GM21717 (cell line): ENCODE results near the gene MRGPRG.

Experiments
- ATAC-seq: cut with Tn5 transposase; IDR thresholded peaks from one replicate; pipeline ENCODE4 v1.9.1; 2021; ENCODE audit warnings: mild to moderate bottlenecking, moderate library complexity; ENCODE audit not compliant: unreplicated experiment

The MRGPRG gene

GRCh38 chr11:3195251-3196160, 23.1 kb downstream of the MRGPRG start:
- no peak for ATAC-seq

GRCh38 chr11:3194016-3194816, 24.4 kb downstream of the MRGPRG start:
- ATAC-seq = no peak

- ATAC-seq = no peak
Measured at GRCh38 chr11:3193373-3194015, 25.1 kb downstream of the MRGPRG start.

- no peak for ATAC-seq
Measured at GRCh38 chr11:3192511-3193372, 25.9 kb downstream of the MRGPRG start.

GRCh38 chr11:3191586-3192324, 26.9 kb downstream of the MRGPRG start:
- ATAC-seq = no peak

GRCh38 chr11:3190600-3190999, 28.0 kb downstream of the MRGPRG start:
- ATAC-seq = no peak

GRCh38 chr11:3189886-3190583, 28.6 kb downstream of the MRGPRG start:
- ATAC-seq = no peak

- ATAC-seq = no peak
Measured at GRCh38 chr11:3189196-3189843, 29.3 kb downstream of the MRGPRG start.

GRCh38 chr11:3188496-3189195, 30.0 kb downstream of the MRGPRG start:
- no peak for ATAC-seq

- ATAC-seq = no peak
Measured at GRCh38 chr11:3186166-3186953, 32.3 kb downstream of the MRGPRG start.

GRCh38 chr11:3184732-3185347, 33.8 kb downstream of the MRGPRG start:
- ATAC-seq = no peak

- no peak for ATAC-seq
Measured at GRCh38 chr11:3183523-3183922, 35.1 kb downstream of the MRGPRG start.

- no peak for ATAC-seq
Measured at GRCh38 chr11:3182462-3182852, 36.2 kb downstream of the MRGPRG start.

- ATAC-seq = no peak
Measured at GRCh38 chr11:3181725-3182461, 36.7 kb downstream of the MRGPRG start.

- ATAC-seq = no peak
Measured at GRCh38 chr11:3180869-3181268, 37.7 kb downstream of the MRGPRG start.

- no peak for ATAC-seq
Measured at GRCh38 chr11:3178349-3178748, 40.3 kb downstream of the MRGPRG start.
